ENCODE data around the gene LMAN2.

LMAN2 gene

GRCh38 chr5:177325868-177326381, 25.5 kb downstream of the LMAN2 start:
- DNase-seq: peak; percentile 61
- Histone ChIP-seq H3K79me1 (ENCODE audit: low read length) (no peaks in the 10 kb centered on the region), H3K4me3 (ENCODE audit: low read length) (no peak overlapping the region), H3K4ac (ENCODE audit: low read depth, low read length) (no peak overlapping the region), H2AK5ac (ENCODE audit: low read length) (no peak overlapping the region), H4K8ac (ENCODE audit: low read depth, low read length) (no peak overlapping the region), H3K56ac (ENCODE audit: low read length) (no peak overlapping the region), H3K27me3 (ENCODE audit: insufficient read depth, low read length, poor library complexity) (no peaks in the 10 kb centered on the region), H3K4me1 (ENCODE audit: control insufficient read depth, low read depth, low read length) (no peaks in the 10 kb centered on the region), H2BK5ac (ENCODE audit: low read length) (no peak overlapping the region), H3K23ac (ENCODE audit: low read length) (no peak overlapping the region), H3K18ac (ENCODE audit: low read length) (no peak overlapping the region), H3K36me3 (ENCODE audit: control insufficient read depth, insufficient read depth, low read length) (no peaks in the 10 kb centered on the region), H3K4me2 (ENCODE audit: low read length) (no peak overlapping the region), H3K27ac (ENCODE audit: low read depth, low read length) (no peak overlapping the region), H2BK15ac (replicated peaks; ENCODE audit: low read depth) (no peak overlapping the region), H3K79me2 (ENCODE audit: control insufficient read depth, insufficient read depth, low read length) (no peaks in the 10 kb centered on the region), H3K9ac (ENCODE audit: low read length) (no peak overlapping the region), H2BK120ac (ENCODE audit: low read depth, low read length) (no peak overlapping the region), H4K5ac (ENCODE audit: low read length) (no peak overlapping the region)
- no CpG with 5 or more reads among the region's 1 CpG for WGBS (ENCODE audit: extremely low coverage, insufficient coverage, low lambda C conversion rate)

- H3K4me3 ChIP-seq (ENCODE audit: low read length): no peak overlapping the region
- no peak overlapping the region for H2BK120ac ChIP-seq (ENCODE audit: low read depth, low read length)
- no peak overlapping the region for H2BK15ac ChIP-seq (replicated peaks; ENCODE audit: low read depth)
- no peak overlapping the region for H4K8ac ChIP-seq (ENCODE audit: low read depth, low read length)
- H2AK5ac ChIP-seq (ENCODE audit: low read length): no peak overlapping the region
- no peak overlapping the region for H3K9ac ChIP-seq (ENCODE audit: low read length)
- no peaks in the 10 kb centered on the region for H3K79me1 ChIP-seq (ENCODE audit: low read length)
- no peak overlapping the region for H2BK5ac ChIP-seq (ENCODE audit: low read length)
- no peak overlapping the region for H3K18ac ChIP-seq (ENCODE audit: low read length)
- no peak overlapping the region for H3K23ac ChIP-seq (ENCODE audit: low read length)
- WGBS (ENCODE audit: extremely low coverage, insufficient coverage, low lambda C conversion rate): no CpG with 5 or more reads among the region's 7 CpGs
- no peak overlapping the region for H3K4me2 ChIP-seq (ENCODE audit: low read length)
- H3K36me3 ChIP-seq (ENCODE audit: control insufficient read depth, insufficient read depth, low read length): no peaks in the 10 kb centered on the region
- H4K5ac ChIP-seq (ENCODE audit: low read length): no peak overlapping the region
- no peak for DNase-seq
- no peak overlapping the region for H3K56ac ChIP-seq (ENCODE audit: low read length)
- H3K4ac ChIP-seq (ENCODE audit: low read depth, low read length): no peak overlapping the region
- H3K4me1 ChIP-seq (ENCODE audit: control insufficient read depth, low read depth, low read length): no peaks in the 10 kb centered on the region
- no peaks in the 10 kb centered on the region for H3K79me2 ChIP-seq (ENCODE audit: control insufficient read depth, insufficient read depth, low read length)
- H3K27ac ChIP-seq (ENCODE audit: low read depth, low read length): no peak overlapping the region
- H3K27me3 ChIP-seq (ENCODE audit: insufficient read depth, low read length, poor library complexity): no peaks in the 10 kb centered on the region
Observed at GRCh38 chr5:177320879-177321278, 30.6 kb downstream of the LMAN2 start.

- Histone ChIP-seq H3K56ac (ENCODE audit: low read length) (no peak overlapping the region), H2BK5ac (ENCODE audit: low read length) (no peak overlapping the region), H3K23ac (ENCODE audit: low read length) (no peak overlapping the region), H4K8ac (ENCODE audit: low read depth, low read length) (no peak overlapping the region), H3K4me3 (ENCODE audit: low read length) (no peak overlapping the region), H2BK120ac (ENCODE audit: low read depth, low read length) (no peak overlapping the region), H3K36me3 (ENCODE audit: control insufficient read depth, insufficient read depth, low read length) (no peaks in the 10 kb centered on the region), H3K18ac (ENCODE audit: low read length) (no peak overlapping the region), H3K79me1 (ENCODE audit: low read length) (no peaks in the 10 kb centered on the region), H3K27me3 (ENCODE audit: insufficient read depth, low read length, poor library complexity) (no peaks in the 10 kb centered on the region), H3K4ac (ENCODE audit: low read depth, low read length) (no peak overlapping the region), H3K9ac (ENCODE audit: low read length) (no peak overlapping the region), H3K79me2 (ENCODE audit: control insufficient read depth, insufficient read depth, low read length) (no peaks in the 10 kb centered on the region), H2AK5ac (ENCODE audit: low read length) (no peak overlapping the region), H4K5ac (ENCODE audit: low read length) (no peak overlapping the region), H2BK15ac (replicated peaks; ENCODE audit: low read depth) (no peak overlapping the region), H3K4me2 (ENCODE audit: low read length) (no peak overlapping the region), H3K27ac (ENCODE audit: low read depth, low read length) (no peak overlapping the region), H3K4me1 (ENCODE audit: control insufficient read depth, low read depth, low read length) (no peaks in the 10 kb centered on the region)
- no CpG with 5 or more reads among the region's 14 CpGs for WGBS (ENCODE audit: extremely low coverage, insufficient coverage, low lambda C conversion rate)
- DNase-seq: no peak
Observed at GRCh38 chr5:177319913-177320588, 31.4 kb downstream of the LMAN2 start.

- no peak overlapping the region for H3K18ac ChIP-seq (ENCODE audit: low read length)
- H3K79me2 ChIP-seq (ENCODE audit: control insufficient read depth, insufficient read depth, low read length): no peaks in the 10 kb centered on the region
- peaks cover under 1% of the 10 kb centered on the region for H3K4me1 ChIP-seq (ENCODE audit: control insufficient read depth, low read depth, low read length)
- H2BK120ac ChIP-seq (ENCODE audit: low read depth, low read length): no peak overlapping the region
- H4K8ac ChIP-seq (ENCODE audit: low read depth, low read length): no peak overlapping the region
- H3K36me3 ChIP-seq (ENCODE audit: control insufficient read depth, insufficient read depth, low read length): no peaks in the 10 kb centered on the region
- H3K9ac ChIP-seq (ENCODE audit: low read length): no peak overlapping the region
- H2BK15ac ChIP-seq (replicated peaks; ENCODE audit: low read depth): no peak overlapping the region
- WGBS (ENCODE audit: extremely low coverage, insufficient coverage, low lambda C conversion rate): no CpG with 5 or more reads among the region's 7 CpGs
- H3K4ac ChIP-seq (ENCODE audit: low read depth, low read length): no peak overlapping the region
- H3K27ac ChIP-seq (ENCODE audit: low read depth, low read length): no peak overlapping the region
- no peak overlapping the region for H4K5ac ChIP-seq (ENCODE audit: low read length)
- H3K79me1 ChIP-seq (ENCODE audit: low read length): no peaks in the 10 kb centered on the region
- H3K27me3 ChIP-seq (ENCODE audit: insufficient read depth, low read length, poor library complexity): no peaks in the 10 kb centered on the region
- no peak overlapping the region for H2AK5ac ChIP-seq (ENCODE audit: low read length)
- H3K4me2 ChIP-seq (ENCODE audit: low read length): no peak overlapping the region
- H3K23ac ChIP-seq (ENCODE audit: low read length): no peak overlapping the region
- DNase-seq: peak; percentile 80
- H2BK5ac ChIP-seq (ENCODE audit: low read length): no peak overlapping the region
- no peak overlapping the region for H3K4me3 ChIP-seq (ENCODE audit: low read length)
- H3K56ac ChIP-seq (ENCODE audit: low read length): no peak overlapping the region
Observed at GRCh38 chr5:177317959-177318377, 33.5 kb downstream of the LMAN2 start.

- no peaks in the 10 kb centered on the region for H3K36me3 ChIP-seq (ENCODE audit: control insufficient read depth, insufficient read depth, low read length)
- no CpG with 5 or more reads among the region's 3 CpGs for WGBS (ENCODE audit: extremely low coverage, insufficient coverage, low lambda C conversion rate)
- H3K79me2 ChIP-seq (ENCODE audit: control insufficient read depth, insufficient read depth, low read length): no peaks in the 10 kb centered on the region
- no peak overlapping the region for H4K5ac ChIP-seq (ENCODE audit: low read length)
- H3K27ac ChIP-seq (ENCODE audit: low read depth, low read length): no peak overlapping the region
- H2AK5ac ChIP-seq (ENCODE audit: low read length): no peak overlapping the region
- no peaks in the 10 kb centered on the region for H3K27me3 ChIP-seq (ENCODE audit: insufficient read depth, low read length, poor library complexity)
- H3K79me1 ChIP-seq (ENCODE audit: low read length): no peaks in the 10 kb centered on the region
- H2BK120ac ChIP-seq (ENCODE audit: low read depth, low read length): no peak overlapping the region
- no peak overlapping the region for H2BK5ac ChIP-seq (ENCODE audit: low read length)
- no peak for DNase-seq
- no peak overlapping the region for H3K23ac ChIP-seq (ENCODE audit: low read length)
- no peak overlapping the region for H3K56ac ChIP-seq (ENCODE audit: low read length)
- H3K18ac ChIP-seq (ENCODE audit: low read length): no peak overlapping the region
- H2BK15ac ChIP-seq (replicated peaks; ENCODE audit: low read depth): no peak overlapping the region
- H3K4me3 ChIP-seq (ENCODE audit: low read length): no peak overlapping the region
- no peak overlapping the region for H4K8ac ChIP-seq (ENCODE audit: low read depth, low read length)
- no peak overlapping the region for H3K4me2 ChIP-seq (ENCODE audit: low read length)
- no peak overlapping the region for H3K9ac ChIP-seq (ENCODE audit: low read length)
- no peak overlapping the region for H3K4ac ChIP-seq (ENCODE audit: low read depth, low read length)
- H3K4me1 ChIP-seq (ENCODE audit: control insufficient read depth, low read depth, low read length): peaks cover 4% of the 10 kb centered on the region
Observed at GRCh38 chr5:177316005-177316404, 35.5 kb downstream of the LMAN2 start.

- Histone ChIP-seq H3K79me1 (ENCODE audit: low read length) (no peaks in the 10 kb centered on the region), H4K8ac (ENCODE audit: low read depth, low read length) (no peak overlapping the region), H3K9ac (ENCODE audit: low read length) (no peak overlapping the region), H2BK120ac (ENCODE audit: low read depth, low read length) (no peak overlapping the region), H3K36me3 (ENCODE audit: control insufficient read depth, insufficient read depth, low read length) (no peaks in the 10 kb centered on the region), H2AK5ac (ENCODE audit: low read length) (no peak overlapping the region), H2BK15ac (replicated peaks; ENCODE audit: low read depth) (no peak overlapping the region), H3K18ac (ENCODE audit: low read length) (no peak overlapping the region), H3K79me2 (ENCODE audit: control insufficient read depth, insufficient read depth, low read length) (no peaks in the 10 kb centered on the region), H3K4ac (ENCODE audit: low read depth, low read length) (no peak overlapping the region), H3K27me3 (ENCODE audit: insufficient read depth, low read length, poor library complexity) (no peaks in the 10 kb centered on the region), H3K23ac (ENCODE audit: low read length) (no peak overlapping the region), H3K27ac (ENCODE audit: low read depth, low read length) (no peak overlapping the region), H4K5ac (ENCODE audit: low read length) (no peak overlapping the region), H3K4me2 (ENCODE audit: low read length) (no peak overlapping the region), H3K56ac (ENCODE audit: low read length) (no peak overlapping the region), H3K4me1 (ENCODE audit: control insufficient read depth, low read depth, low read length) (peaks cover 4% of the 10 kb centered on the region), H3K4me3 (ENCODE audit: low read length) (no peak overlapping the region), H2BK5ac (ENCODE audit: low read length) (no peak overlapping the region)
- no CpG with 5 or more reads among the region's 7 CpGs for WGBS (ENCODE audit: extremely low coverage, insufficient coverage, low lambda C conversion rate)
- no peak for DNase-seq
Observed at GRCh38 chr5:177315411-177315810, 36.1 kb downstream of the LMAN2 start.
